SH-SY5Y (cell line): Measurements from ENCODE around the gene KASH5.

Source experiments
- GATA2 ChIP-seq: IDR thresholded peaks from 2 replicates; pipeline ENCODE4 v1.6.1; 2011; ENCODE audit warnings: mild to moderate bottlenecking, low read depth, low read length
- GATA3 ChIP-seq: IDR thresholded peaks from 2 replicates; pipeline ENCODE4 v1.6.1; 2011; ENCODE audit warnings: low read depth, mild to moderate bottlenecking, low read length, moderate library complexity

GRCh38 chr19:49413348-49413747 lies 25.3 kb downstream of the KASH5 start:
- TF ChIP-seq GATA2 (no peak), GATA3 (no peak)
